Neural cell (in vitro differentiated cells): ENCODE results near the gene ALG3. TPM values are rescaled to one million over a fixed set of nuclear protein-coding genes. Genes with fewer than 3 reads are reported as not detected.

Source experiments
- H2AFZ ChIP-seq: fragments of 200-600, 300-800 bp; sonication (generic), shearing (Covaris generic); 2 replicates; pipeline ENCODE4 v1.6.0; 2014; ENCODE audit warnings: low read depth, mild to moderate bottlenecking, antibody characterized with exemption, low read length, moderate library complexity
- H3F3A ChIP-seq: fragments of 200-600 bp; shearing (Covaris generic); 2 replicates; pipeline ENCODE4 v1.6.1; 2016; ENCODE audit warnings: mild to moderate bottlenecking, moderate library complexity, mixed read lengths, antibody characterized with exemption, low read length; ENCODE audit not compliant: insufficient read depth, poor library complexity, severe bottlenecking
- H3K27ac ChIP-seq: fragments of 200-600, 300-800 bp; sonication (generic), shearing (Covaris generic); 2 replicates; pipeline ENCODE4 v1.5.1; 2014; ENCODE audit warnings: mild to moderate bottlenecking, low read length, moderate library complexity
- H3K27me3 ChIP-seq: fragments of 300-800, 200-600 bp; sonication (generic), shearing (Covaris generic); 2 replicates; pipeline ENCODE4 v1.6.0; 2014; ENCODE audit warnings: mild to moderate bottlenecking, low read depth, low read length, moderate library complexity; ENCODE audit not compliant: insufficient read depth
- H3K36me3 ChIP-seq: fragments of 300-800, 200-600 bp; sonication (generic), shearing (Covaris generic); 2 replicates; pipeline ENCODE4 v1.5.1; 2014; ENCODE audit warnings: mild to moderate bottlenecking, antibody characterized with exemption, low read length, moderate library complexity; ENCODE audit not compliant: insufficient read depth
- H3K4me2 ChIP-seq: fragments of 300-800, 200-600 bp; sonication (generic), shearing (Covaris generic); 2 replicates; pipeline ENCODE4 v1.6.0; 2014; ENCODE audit warnings: mild to moderate bottlenecking, low read length
- H3K4me3 ChIP-seq: fragments of 300-800, 200-600 bp; sonication (generic), shearing (Covaris generic); 2 replicates; pipeline ENCODE4 v1.5.1; 2014; ENCODE audit warnings: mild to moderate bottlenecking, low read length, moderate library complexity
- H3K79me2 ChIP-seq: fragments of 200-600 bp; shearing (Covaris generic); replicated peaks from 2 replicates; pipeline ENCODE4 v1.6.0; 2014; ENCODE audit warnings: mild to moderate bottlenecking, low read length, moderate library complexity; ENCODE audit not compliant: insufficient read depth
- H3K9ac ChIP-seq: fragments of 300-800, 200-600 bp; sonication (generic), shearing (Covaris generic); 2 replicates; pipeline ENCODE4 v1.6.1; 2016; ENCODE audit warnings: mild to moderate bottlenecking, low read length, mixed read lengths
- H3K9me2 ChIP-seq: fragments of 200-600 bp; shearing (Covaris generic); 2 replicates; pipeline ENCODE4 v1.6.1; 2016; ENCODE audit warnings: mild to moderate bottlenecking, low read length, mixed read lengths; ENCODE audit not compliant: insufficient read depth
- H3K9me3 ChIP-seq: fragments of 200-600, 300-800 bp; sonication (generic), shearing (Covaris generic); 2 replicates; pipeline ENCODE4 v1.6.1; 2016; ENCODE audit warnings: mild to moderate bottlenecking, mixed run types, low read length, moderate library complexity, mixed read lengths
- H4K20me1 ChIP-seq: fragments of 200-600 bp; shearing (Covaris generic); 2 replicates; pipeline ENCODE4 v1.6.1; 2016; ENCODE audit warnings: mild to moderate bottlenecking, mixed run types; ENCODE audit not compliant: insufficient read depth
- EP300 ChIP-seq: fragments of 450-650 bp; conservative IDR thresholded peaks from 2 replicates; pipeline ENCODE4 v1.6.1; 2014; ENCODE audit warnings: antibody characterized with exemption, mild to moderate bottlenecking, moderate library complexity; ENCODE audit not compliant: poor library complexity, severe bottlenecking
- EZH2 ChIP-seq: fragments of 200-600, 300-800 bp; shearing (Covaris generic), sonication (generic); IDR thresholded peaks from 2 replicates; pipeline ENCODE4 v1.6.1; 2014; ENCODE audit warnings: antibody characterized with exemption, low read length, borderline replicate concordance, mild to moderate bottlenecking; ENCODE audit not compliant: insufficient read depth, poor library complexity, severe bottlenecking
- MXI1 ChIP-seq: fragments of 450-650 bp; conservative IDR thresholded peaks from 2 replicates; pipeline ENCODE4 v1.6.1; 2014; ENCODE audit warnings: antibody characterized with exemption, mild to moderate bottlenecking; ENCODE audit not compliant: poor library complexity, severe bottlenecking
- POLR2AphosphoS5 ChIP-seq: IDR thresholded peaks from 2 replicates; pipeline ENCODE4 v1.6.1; 2012
- RAD21 ChIP-seq: fragments of 450-650 bp; conservative IDR thresholded peaks from 2 replicates; pipeline ENCODE4 v1.6.1; 2014; ENCODE audit warnings: antibody characterized with exemption, mild to moderate bottlenecking, moderate library complexity
- SMC3 ChIP-seq: fragments of 450-650 bp; conservative IDR thresholded peaks from 2 replicates; pipeline ENCODE4 v1.6.1; 2014; ENCODE audit warnings: antibody characterized with exemption, mild to moderate bottlenecking, moderate library complexity; ENCODE audit not compliant: poor library complexity
- TAF1 ChIP-seq: IDR thresholded peaks from 2 replicates; pipeline ENCODE4 v1.6.1; 2012; ENCODE audit warnings: low read depth
- polyA plus RNA-seq: library from polyadenylated mRNA; depleted of rRNA; stranded (reverse); fragments of >200 nt; gene quantifications from 2 replicates; pipeline ENCODE4 v1.2.3, GENCODE V29; 2014
- TF ChIP-seq, protein P1 (sequence below): fragments of 450-650 bp; IDR thresholded peaks from 2 replicates; pipeline ENCODE4 v1.5.1; 2014; ENCODE audit warnings: antibody characterized with exemption, mild to moderate bottlenecking, moderate library complexity; ENCODE audit not compliant: poor library complexity, severe bottlenecking
- TF ChIP-seq, protein P2 (sequence below): IDR thresholded peaks from 2 replicates; pipeline ENCODE4 v1.6.1; 2012; ENCODE audit warnings: borderline replicate concordance

ALG3 gene
- polyA plus RNA-seq, 1 donor from 2014 or later = 13.5 TPM

DNA sequence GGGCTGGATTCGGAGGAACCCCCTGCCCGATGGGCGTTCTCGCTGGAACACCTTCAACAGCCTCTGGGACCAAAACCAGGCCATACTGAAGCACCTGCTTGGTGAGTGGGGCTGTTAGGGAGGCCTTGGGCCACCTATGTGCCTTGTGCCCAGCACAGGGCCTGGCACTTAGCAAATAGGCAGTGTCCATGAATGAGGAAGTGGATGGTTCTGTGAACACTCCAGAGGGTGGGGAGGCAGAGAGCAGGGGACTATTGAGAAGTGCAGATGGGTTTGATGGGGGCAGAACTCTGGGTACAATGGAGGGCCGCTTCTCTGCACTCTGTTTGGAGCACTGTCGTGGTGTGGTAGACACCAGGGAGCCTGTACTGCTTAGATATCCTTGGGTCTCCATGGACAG, 28.6 kb upstream of the ALG3 start:
- H3K4me2 ChIP-seq = no peak overlapping the region
- no peaks in the 10 kb centered on the region for H3K9me2 ChIP-seq
- H3K27ac ChIP-seq = no peak overlapping the region
- H3K9ac ChIP-seq = no peak overlapping the region
- no peaks in the 10 kb centered on the region for H3K36me3 ChIP-seq
- H4K20me1 ChIP-seq = no peaks in the 10 kb centered on the region
- H2AFZ ChIP-seq = no peak overlapping the region
- H3K27me3 ChIP-seq = peaks cover 42% of the 10 kb centered on the region
- H3F3A ChIP-seq = no peaks in the 10 kb centered on the region
- H3K79me2 ChIP-seq = no peaks in the 10 kb centered on the region
- no peak overlapping the region for H3K4me3 ChIP-seq
- no peaks in the 10 kb centered on the region for H3K9me3 ChIP-seq
- TF ChIP-seq TAF1 (no peak), MXI1 (no peak), POLR2AphosphoS5 (no peak), EP300 (no peak), SMC3 (no peak), EZH2 (no peak)
- TF ChIP-seq, protein P1, sequence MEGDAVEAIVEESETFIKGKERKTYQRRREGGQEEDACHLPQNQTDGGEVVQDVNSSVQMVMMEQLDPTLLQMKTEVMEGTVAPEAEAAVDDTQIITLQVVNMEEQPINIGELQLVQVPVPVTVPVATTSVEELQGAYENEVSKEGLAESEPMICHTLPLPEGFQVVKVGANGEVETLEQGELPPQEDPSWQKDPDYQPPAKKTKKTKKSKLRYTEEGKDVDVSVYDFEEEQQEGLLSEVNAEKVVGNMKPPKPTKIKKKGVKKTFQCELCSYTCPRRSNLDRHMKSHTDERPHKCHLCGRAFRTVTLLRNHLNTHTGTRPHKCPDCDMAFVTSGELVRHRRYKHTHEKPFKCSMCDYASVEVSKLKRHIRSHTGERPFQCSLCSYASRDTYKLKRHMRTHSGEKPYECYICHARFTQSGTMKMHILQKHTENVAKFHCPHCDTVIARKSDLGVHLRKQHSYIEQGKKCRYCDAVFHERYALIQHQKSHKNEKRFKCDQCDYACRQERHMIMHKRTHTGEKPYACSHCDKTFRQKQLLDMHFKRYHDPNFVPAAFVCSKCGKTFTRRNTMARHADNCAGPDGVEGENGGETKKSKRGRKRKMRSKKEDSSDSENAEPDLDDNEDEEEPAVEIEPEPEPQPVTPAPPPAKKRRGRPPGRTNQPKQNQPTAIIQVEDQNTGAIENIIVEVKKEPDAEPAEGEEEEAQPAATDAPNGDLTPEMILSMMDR = no peak
- TF ChIP-seq, protein P2, sequence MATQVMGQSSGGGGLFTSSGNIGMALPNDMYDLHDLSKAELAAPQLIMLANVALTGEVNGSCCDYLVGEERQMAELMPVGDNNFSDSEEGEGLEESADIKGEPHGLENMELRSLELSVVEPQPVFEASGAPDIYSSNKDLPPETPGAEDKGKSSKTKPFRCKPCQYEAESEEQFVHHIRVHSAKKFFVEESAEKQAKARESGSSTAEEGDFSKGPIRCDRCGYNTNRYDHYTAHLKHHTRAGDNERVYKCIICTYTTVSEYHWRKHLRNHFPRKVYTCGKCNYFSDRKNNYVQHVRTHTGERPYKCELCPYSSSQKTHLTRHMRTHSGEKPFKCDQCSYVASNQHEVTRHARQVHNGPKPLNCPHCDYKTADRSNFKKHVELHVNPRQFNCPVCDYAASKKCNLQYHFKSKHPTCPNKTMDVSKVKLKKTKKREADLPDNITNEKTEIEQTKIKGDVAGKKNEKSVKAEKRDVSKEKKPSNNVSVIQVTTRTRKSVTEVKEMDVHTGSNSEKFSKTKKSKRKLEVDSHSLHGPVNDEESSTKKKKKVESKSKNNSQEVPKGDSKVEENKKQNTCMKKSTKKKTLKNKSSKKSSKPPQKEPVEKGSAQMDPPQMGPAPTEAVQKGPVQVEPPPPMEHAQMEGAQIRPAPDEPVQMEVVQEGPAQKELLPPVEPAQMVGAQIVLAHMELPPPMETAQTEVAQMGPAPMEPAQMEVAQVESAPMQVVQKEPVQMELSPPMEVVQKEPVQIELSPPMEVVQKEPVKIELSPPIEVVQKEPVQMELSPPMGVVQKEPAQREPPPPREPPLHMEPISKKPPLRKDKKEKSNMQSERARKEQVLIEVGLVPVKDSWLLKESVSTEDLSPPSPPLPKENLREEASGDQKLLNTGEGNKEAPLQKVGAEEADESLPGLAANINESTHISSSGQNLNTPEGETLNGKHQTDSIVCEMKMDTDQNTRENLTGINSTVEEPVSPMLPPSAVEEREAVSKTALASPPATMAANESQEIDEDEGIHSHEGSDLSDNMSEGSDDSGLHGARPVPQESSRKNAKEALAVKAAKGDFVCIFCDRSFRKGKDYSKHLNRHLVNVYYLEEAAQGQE = no peak

DNA sequence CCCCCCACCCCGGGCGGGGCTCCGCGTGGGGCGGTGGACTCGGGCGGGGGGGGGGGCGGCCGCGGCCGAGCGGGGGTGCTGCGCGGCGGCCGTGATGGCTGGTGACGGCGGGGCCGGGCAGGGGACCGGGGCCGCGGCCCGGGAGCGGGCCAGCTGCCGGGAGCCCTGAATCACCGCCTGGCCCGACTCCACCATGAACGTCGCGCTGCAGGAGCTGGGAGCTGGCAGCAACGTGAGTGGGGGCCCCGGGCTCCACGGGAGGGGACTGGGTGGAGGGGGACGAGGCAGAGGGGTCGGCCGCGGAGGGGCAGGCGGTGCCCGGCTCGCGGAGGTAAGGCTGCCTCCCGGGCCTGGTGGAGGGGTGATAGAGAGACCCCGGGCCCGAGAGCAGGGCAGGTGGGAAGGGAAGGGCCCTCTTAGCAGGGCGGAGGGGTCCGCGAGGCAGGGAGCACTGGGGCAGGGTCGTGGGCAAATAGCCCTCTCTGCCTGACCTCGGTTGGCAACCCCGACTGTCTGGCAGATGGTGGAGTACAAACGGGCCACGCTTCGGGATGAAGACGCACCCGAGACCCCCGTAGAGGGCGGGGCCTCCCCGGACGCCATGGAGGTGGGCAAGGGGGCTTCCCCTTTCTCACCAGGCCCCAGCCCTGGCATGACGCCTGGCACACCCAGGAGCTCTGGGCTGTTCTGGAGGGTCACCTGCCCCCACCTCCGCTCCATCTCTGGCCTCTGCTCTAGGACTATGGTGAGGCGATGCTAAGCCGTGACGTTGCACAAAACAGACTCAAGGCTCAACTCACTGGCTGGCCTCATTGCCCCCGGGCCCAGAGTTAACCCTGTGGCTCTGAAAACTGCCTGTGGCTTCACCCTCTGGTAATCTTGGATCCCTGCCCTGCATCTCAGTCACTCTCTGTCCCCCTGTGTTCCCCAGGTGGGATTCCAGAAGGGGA, 27.5 kb upstream of the ALG3 start, which contains the start of gene ECE2:
Gene ECE2 (plus strand): TSS at position 62 of the 950 bp plus-strand sequence. CDS start 132 bp downstream, at position 194.
- no peak within 1 kb of the TSS for H3K27ac ChIP-seq
- H2AFZ ChIP-seq = no peak within 1 kb of the TSS
- no peak within 1 kb of the TSS for H3K9ac ChIP-seq
- H3K4me2 ChIP-seq = no peak within 1 kb of the TSS
- no peaks in the 10 kb centered on the region for H3K9me3 ChIP-seq
- peaks cover 42% of the 10 kb centered on the region for H3K27me3 ChIP-seq
- H3K9me2 ChIP-seq = no peaks in the 10 kb centered on the region
- TF ChIP-seq RAD21 (no peak), EZH2 (no peak), MXI1 (no peak)
- H3F3A ChIP-seq = no peaks in the 10 kb centered on the region
- H3K79me2 ChIP-seq = no peaks in the 10 kb centered on the region
- no peaks in the 10 kb centered on the region for H4K20me1 ChIP-seq
- no peak within 1 kb of the TSS for H3K4me3 ChIP-seq
- no peaks in the 10 kb centered on the region for H3K36me3 ChIP-seq
